ENCODE results near the gene PRDX5. TPM values are rescaled to one million over a fixed set of nuclear protein-coding genes. Genes with fewer than 3 reads are reported as not detected.
A peak's percentile ranks its signal among the peaks of the same experiment; 100 is the strongest.

Gene PRDX5
- total RNA-seq, 3 donors from 2014 or later, result 159 to 512 (median 353) TPM

GRCh38 chr11:64296830-64297698 is 20.9 kb upstream of the PRDX5 start:
- H3K9me3 ChIP-seq, result no peaks in the 10 kb centered on the region
- peaks cover 27% of the 10 kb centered on the region for H3K4me1 ChIP-seq (ENCODE audit: low read depth)
- TF ChIP-seq CTCF (IDR thresholded peaks at IDR 0.05), result no peak
- no peaks in the 10 kb centered on the region for H3K36me3 ChIP-seq (ENCODE audit: low read depth)
- ATAC-seq (no peak), DNase-seq (no peak)
- intact Hi-C loops (cut with DNase I, micrococcal nuclease), result no loop called here
- H3K4me3 ChIP-seq, result no peak overlapping the region

GRCh38 chr11:64297699-64298358 is 20.1 kb upstream of the PRDX5 start:
- Histone ChIP-seq H3K36me3 (ENCODE audit: low read depth) (no peaks in the 10 kb centered on the region), H3K4me1 (ENCODE audit: low read depth) (peaks cover 23% of the 10 kb centered on the region), H3K4me3 (no peak overlapping the region), H3K9me3 (no peaks in the 10 kb centered on the region)
- TF ChIP-seq CTCF (IDR thresholded peaks at IDR 0.05), result no peak
- no peak for ATAC-seq
- intact Hi-C loops (cut with DNase I, micrococcal nuclease), result no loop called here
- peak in 2 of 3 donors; percentile 53 to 62 for DNase-seq

GRCh38 chr11:64298966-64299846 is 18.7 kb upstream of the PRDX5 start:
- Histone ChIP-seq H3K4me1 (ENCODE audit: low read depth) (peaks cover 30% of the 10 kb centered on the region), H3K9me3 (no peaks in the 10 kb centered on the region), H3K4me3 (no peak overlapping the region), H3K36me3 (ENCODE audit: low read depth) (no peaks in the 10 kb centered on the region)
- ATAC-seq (peak; percentile 30), DNase-seq (peak in 1 of 3 donors; percentile 75)
- no peak for TF ChIP-seq CTCF (IDR thresholded peaks at IDR 0.05)
- intact Hi-C loops (cut with DNase I, micrococcal nuclease), result no loop called here

- Histone ChIP-seq H3K4me3 (no peak within 1 kb of the TSS), H3K9me3 (no peaks in the 10 kb centered on the region), H3K36me3 (ENCODE audit: low read depth) (no peaks in the 10 kb centered on the region), H3K4me1 (ENCODE audit: low read depth) (peaks cover 31% of the 10 kb centered on the region)
- no peak for TF ChIP-seq CTCF (IDR thresholded peaks at IDR 0.05)
- DNase-seq, result peak in 2 of 3 donors; percentile 55 to 56
- intact Hi-C loops (cut with DNase I, micrococcal nuclease), result loop anchor here (5.0 to 10.0 kb wide), 2 partner anchors 93 to 95 kb away; partner anchors contain the start of gene FERMT3 (in 2 of the 2)
- no peak for ATAC-seq
Observed at GRCh38 chr11:64299847-64300648, 17.9 kb upstream of the PRDX5 start, which contains the start of gene CATSPERZ. Gene CATSPERZ (plus strand): TSS chr11:64300358. CDS start chr11:64300411, 53 bp downstream.
